Measurements from ENCODE around the gene ZNF467. TPM values are rescaled to one million over a fixed set of nuclear protein-coding genes. Genes with fewer than 3 reads are reported as not detected.

Gene ZNF467
- total RNA-seq, 3 donors from 2014 or later, result 2.4 to 19.5 (median 5.1) TPM

- intact Hi-C loops (cut with DNase I, micrococcal nuclease), result no loop called here
These were observed 43.4 kb upstream of the ZNF467 start for GRCh38 chr7:149816794-149817193.

GRCh38 chr7:149816267-149816751 lies 42.9 kb upstream of the ZNF467 start:
- ATAC-seq (no peak), DNase-seq (peak in 1 of 3 donors; percentile 30)
- TF ChIP-seq CTCF (IDR thresholded peaks at IDR 0.05), result no peak
- H3K36me3 ChIP-seq (ENCODE audit: low read depth), result no peaks in the 10 kb centered on the region
- intact Hi-C loops (cut with DNase I, micrococcal nuclease), result no loop called here
- no peaks in the 10 kb centered on the region for H3K9me3 ChIP-seq
- H3K4me3 ChIP-seq, result no peak overlapping the region
- peaks cover 3% of the 10 kb centered on the region for H3K4me1 ChIP-seq (ENCODE audit: low read depth)

More at GRCh38 chr7:149816794-149817193, 43.4 kb upstream of the ZNF467 start:
- Histone ChIP-seq H3K4me3 (no peak overlapping the region), H3K4me1 (ENCODE audit: low read depth) (peaks cover 6% of the 10 kb centered on the region), H3K9me3 (no peaks in the 10 kb centered on the region), H3K36me3 (ENCODE audit: low read depth) (no peaks in the 10 kb centered on the region)
- no peak for TF ChIP-seq CTCF (IDR thresholded peaks at IDR 0.05)
- DNase-seq, result no peak
- no peak for ATAC-seq

DNA sequence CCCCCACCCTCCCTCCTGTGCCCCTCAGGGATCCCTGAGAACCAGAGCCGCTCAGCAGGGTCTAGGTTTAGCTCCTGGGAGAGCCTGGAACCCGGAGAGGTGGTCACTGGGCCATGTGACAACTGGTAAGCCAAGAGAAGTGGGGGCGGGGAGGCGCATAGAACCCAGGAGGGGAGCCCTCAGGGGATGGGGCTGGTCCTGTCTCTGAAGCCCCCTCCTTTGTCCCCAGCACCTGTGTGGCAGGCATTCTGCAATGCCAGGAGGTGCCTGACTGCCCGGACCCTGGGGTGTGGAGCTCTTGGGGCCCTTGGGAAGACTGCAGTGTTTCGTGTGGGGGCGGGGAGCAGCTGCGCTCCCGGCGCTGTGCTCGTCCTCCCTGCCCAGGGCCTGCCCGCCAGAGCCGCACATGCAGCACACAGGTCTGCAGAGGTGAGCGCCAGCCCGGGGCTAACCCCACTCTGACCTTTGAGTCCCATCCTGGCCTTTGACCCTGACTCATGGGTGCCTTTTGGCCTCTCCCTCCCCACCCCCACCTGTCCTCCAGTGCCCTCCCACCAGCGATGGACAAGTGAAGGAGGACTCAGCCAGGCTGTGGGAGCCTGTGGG lies 42.4 kb upstream of the ZNF467 start:
- H3K36me3 ChIP-seq (ENCODE audit: low read depth), result no peaks in the 10 kb centered on the region
- TF ChIP-seq CTCF (IDR thresholded peaks at IDR 0.05), result no peak
- no peak overlapping the region for H3K4me3 ChIP-seq
- no peaks in the 10 kb centered on the region for H3K4me1 ChIP-seq (ENCODE audit: low read depth)
- intact Hi-C loops (cut with DNase I, micrococcal nuclease), result no loop called here
- DNase-seq, result peak in 1 of 3 donors; percentile 38
- H3K9me3 ChIP-seq, result no peaks in the 10 kb centered on the region
- no peak for ATAC-seq

DNA sequence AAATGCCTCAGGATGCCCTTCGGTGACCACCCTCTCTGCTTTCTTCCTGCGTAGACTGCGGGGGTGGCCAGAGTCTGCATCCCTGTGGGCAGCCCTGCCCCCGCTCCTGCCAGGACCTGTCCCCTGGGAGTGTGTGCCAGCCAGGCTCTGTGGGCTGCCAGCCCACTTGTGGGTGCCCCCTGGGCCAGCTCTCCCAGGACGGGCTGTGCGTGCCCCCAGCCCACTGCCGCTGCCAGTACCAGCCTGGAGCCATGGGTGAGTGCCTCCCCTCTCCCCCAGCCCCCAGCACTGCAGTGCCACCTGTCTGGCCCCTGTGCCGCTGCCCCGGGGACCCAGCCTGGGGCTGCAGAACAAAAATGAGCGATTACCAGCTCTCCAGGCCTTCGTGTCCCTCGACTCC lies 41.7 kb upstream of the ZNF467 start:
- DNase-seq (no peak), ATAC-seq (no peak)
- no peak for TF ChIP-seq CTCF (IDR thresholded peaks at IDR 0.05)
- no peaks in the 10 kb centered on the region for H3K36me3 ChIP-seq (ENCODE audit: low read depth)
- intact Hi-C loops (cut with DNase I, micrococcal nuclease), result no loop called here
- no peaks in the 10 kb centered on the region for H3K9me3 ChIP-seq
- no peak overlapping the region for H3K4me3 ChIP-seq
- no peaks in the 10 kb centered on the region for H3K4me1 ChIP-seq (ENCODE audit: low read depth)

- ATAC-seq (no peak), DNase-seq (no peak)
- no peak for TF ChIP-seq CTCF (IDR thresholded peaks at IDR 0.05)
- intact Hi-C loops (cut with DNase I, micrococcal nuclease), result no loop called here
- Histone ChIP-seq H3K4me1 (ENCODE audit: low read depth) (no peaks in the 10 kb centered on the region), H3K4me3 (no peak overlapping the region), H3K9me3 (no peaks in the 10 kb centered on the region), H3K36me3 (ENCODE audit: low read depth) (no peaks in the 10 kb centered on the region)
These were observed 41.1 kb upstream of the ZNF467 start for GRCh38 chr7:149814494-149814893.

Data from mucosa of descending colon (tissue), 3 donors.